ENCODE data around the gene ATP6V1E1. TPM values are rescaled to one million over a fixed set of nuclear protein-coding genes. Genes with fewer than 3 reads are reported as not detected.

ATP6V1E1 gene
- total and polyA plus RNA-seq, 10 of the 15 experiments (the other 5 are each of a cell fraction or from before 2014, with no cell fraction given), result 66.7 to 128 (median 87.9) TPM

DNA sequence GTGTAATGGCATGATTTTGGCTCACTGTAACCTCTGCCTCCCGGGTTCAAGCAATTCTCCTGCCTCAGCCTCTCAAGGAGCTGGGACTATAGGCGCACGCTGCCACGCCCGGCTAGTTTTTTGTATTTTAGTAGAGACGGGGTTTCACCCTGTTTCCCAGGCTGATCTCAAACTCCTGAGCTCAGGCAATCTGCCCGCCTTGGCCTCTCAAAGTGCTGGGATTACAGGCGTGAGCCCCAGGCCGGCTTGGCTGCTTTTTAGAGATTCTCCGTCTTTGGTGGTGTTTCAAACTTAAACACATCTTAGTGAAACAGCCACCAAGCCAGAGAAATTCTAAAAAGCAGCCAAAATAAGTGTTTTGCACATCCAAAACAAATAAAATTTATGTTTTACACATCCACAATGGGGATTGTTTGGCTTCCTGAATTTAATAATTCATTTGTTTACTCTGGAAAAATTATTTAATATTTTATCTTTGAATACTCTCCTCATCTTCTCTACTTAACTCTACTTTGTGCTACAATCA, 28.4 kb upstream of the ATP6V1E1 start:
- CTCF ChIA-PET, result no interaction called here
- POLR2A ChIA-PET, result interaction anchor here (0.6 kb wide), 1 partner anchor 437 kb away, joined by 8 read pairs; no protein-coding TSS in a partner anchor
- TF ChIP-seq, protein P1, sequence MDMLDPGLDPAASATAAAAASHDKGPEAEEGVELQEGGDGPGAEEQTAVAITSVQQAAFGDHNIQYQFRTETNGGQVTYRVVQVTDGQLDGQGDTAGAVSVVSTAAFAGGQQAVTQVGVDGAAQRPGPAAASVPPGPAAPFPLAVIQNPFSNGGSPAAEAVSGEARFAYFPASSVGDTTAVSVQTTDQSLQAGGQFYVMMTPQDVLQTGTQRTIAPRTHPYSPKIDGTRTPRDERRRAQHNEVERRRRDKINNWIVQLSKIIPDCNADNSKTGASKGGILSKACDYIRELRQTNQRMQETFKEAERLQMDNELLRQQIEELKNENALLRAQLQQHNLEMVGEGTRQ (IDR thresholded peaks at IDR 0.05; ENCODE audit: borderline replicate concordance, low read depth, low read length), result no peak
- no peak for ATAC-seq
- H3K9ac ChIP-seq (ENCODE audit: control insufficient read depth, insufficient read depth, low read length), result no peak overlapping the region
- H3K9me3 ChIP-seq (replicated peaks; ENCODE audit: control insufficient read depth, insufficient read depth, low read length), result no peaks in the 10 kb centered on the region
- no peaks in the 10 kb centered on the region for H4K20me1 ChIP-seq (ENCODE audit: control insufficient read depth, insufficient read depth)
- no peak for DNase-seq (ENCODE audit: low read depth, low spot score)
- in situ Hi-C loops (cut with MboI), result no loop called here
- no peak overlapping the region for H2AFZ ChIP-seq (ENCODE audit: control insufficient read depth, low read depth, low read length)
- no peaks in the 10 kb centered on the region for H3K4me1 ChIP-seq (ENCODE audit: control insufficient read depth, insufficient read depth, low read length)
- H3K27me3 ChIP-seq (replicated peaks in 1 of 2; ENCODE audit: control insufficient read depth in 2 of 2, insufficient read depth in 2 of 2, low read length in 1 of 2), result no peaks in the 10 kb centered on the region
- H3K4me3 ChIP-seq, result no peak overlapping the region
- H3K27ac ChIP-seq (ENCODE audit: control insufficient read depth, insufficient read depth), result no peak overlapping the region
- no peak for FAIRE-seq
- intact Hi-C loops (cut with micrococcal nuclease; ENCODE audit: unreplicated experiment), result no loop called here
- BruUV-seq (replicated peaks), result TSS peak; percentile 70
- peaks cover 0 to 2% of the 10 kb centered on the region in 2 experiments; a peak in 1 of 4 replicates for H3K36me3 ChIP-seq (ENCODE audit: control insufficient read depth in 2 of 2, insufficient read depth in 2 of 2, low read length in 1 of 2)
- H3K79me2 ChIP-seq (ENCODE audit: control insufficient read depth, insufficient read depth, low read length), result no peaks in the 10 kb centered on the region
- over 99% methylated on average over 10 of the region's 10 CpGs for WGBS (ENCODE audit: insufficient coverage, insufficient replicate concordance, low lambda C conversion rate, missing lambda C conversion rate)
- H3K4me2 ChIP-seq (ENCODE audit: control insufficient read depth, insufficient read depth), result no peak overlapping the region
- SMC1A ChIA-PET (ENCODE audit: uncharacterized antibody, unreplicated experiment), result no interaction called here
- RAD21 ChIA-PET (ENCODE audit: unreplicated experiment), result no interaction called here

GRCh38 chr22:17655289-17655688, 26.7 kb upstream of the ATP6V1E1 start:
- H3K79me2 ChIP-seq (ENCODE audit: control insufficient read depth, insufficient read depth, low read length), result no peaks in the 10 kb centered on the region
- CTCF ChIA-PET, result no interaction called here
- TF ChIP-seq PBX3 (IDR thresholded peaks at IDR 0.05; ENCODE audit: insufficient replicate concordance, low read depth, low read length) (no peak), ZSCAN29 (IDR thresholded peaks at IDR 0.05) (no peak), FOS (IDR thresholded peaks at IDR 0.05; ENCODE audit: borderline replicate concordance, extremely low read depth, insufficient read length) (no peak), RB1 (IDR thresholded peaks at IDR 0.05; ENCODE audit: borderline replicate concordance) (no peak), RBBP5 (conservative IDR thresholded peaks at IDR 0.05) (no peak), CTCF (IDR thresholded peaks at IDR 0.05 in 2 of 3, conservative IDR thresholded peaks at IDR 0.05 in 1 of 3; ENCODE audit: control insufficient read depth in 2 of 3, extremely low read depth in 1 of 3, insufficient read depth in 1 of 3, low read depth in 3 of 3, low read length in 3 of 3) (no peak), IRF4 (IDR thresholded peaks at IDR 0.05; ENCODE audit: low read depth, low read length) (no peak), MTA3 (IDR thresholded peaks at IDR 0.05; ENCODE audit: borderline replicate concordance, low read length) (no peak)

More at GRCh38 chr22:17655289-17655688, 26.7 kb upstream of the ATP6V1E1 start:
- DNase-seq (ENCODE audit: low read depth, low spot score) (no peak), FAIRE-seq (no peak), ATAC-seq (no peak)
- POLR2A ChIA-PET, result no interaction called here
- Histone ChIP-seq H3K4me2 (ENCODE audit: control insufficient read depth, insufficient read depth) (no peak overlapping the region), H2AFZ (ENCODE audit: control insufficient read depth, low read depth, low read length) (no peak overlapping the region), H3K36me3 (ENCODE audit: control insufficient read depth in 2 of 2, insufficient read depth in 2 of 2, low read length in 1 of 2) (no peaks in the 10 kb centered on the region), H3K27ac (ENCODE audit: control insufficient read depth, insufficient read depth) (no peak overlapping the region), H3K9me3 (replicated peaks; ENCODE audit: control insufficient read depth, insufficient read depth, low read length) (no peaks in the 10 kb centered on the region), H3K4me1 (ENCODE audit: control insufficient read depth, insufficient read depth, low read length) (no peaks in the 10 kb centered on the region), H3K27me3 (replicated peaks in 1 of 2; ENCODE audit: control insufficient read depth in 2 of 2, insufficient read depth in 2 of 2, low read length in 1 of 2) (no peaks in the 10 kb centered on the region), H4K20me1 (ENCODE audit: control insufficient read depth, insufficient read depth) (no peaks in the 10 kb centered on the region), H3K9ac (ENCODE audit: control insufficient read depth, insufficient read depth, low read length) (no peak overlapping the region), H3K4me3 (no peak overlapping the region)
- intact Hi-C loops (cut with micrococcal nuclease; ENCODE audit: unreplicated experiment), result no loop called here
- SMC1A ChIA-PET (ENCODE audit: uncharacterized antibody, unreplicated experiment), result interaction anchor here (1.4 kb wide), 1 partner anchor 14 kb away, joined by 3 read pairs; no protein-coding TSS in a partner anchor
- no TSS peak for BruUV-seq (replicated peaks)
- in situ Hi-C loops (cut with MboI), result no loop called here
- RAD21 ChIA-PET (ENCODE audit: unreplicated experiment), result no interaction called here
- WGBS (ENCODE audit: insufficient coverage, insufficient replicate concordance, low lambda C conversion rate, missing lambda C conversion rate), result 97% methylated on average over 3 of the region's 3 CpGs

All from GM12878 (cell line).